Endothelial cell of umbilical vein (primary cell): ENCODE data around the gene MAGEA10.

Experiments used
- CTCF ChIP-seq, 2 donors: IDR thresholded peaks; 1 replicate in 1 of 2; 2 replicates in 1 of 2; pipeline ENCODE4 v1.5.1; 2011; ENCODE audit warnings: low read length in 2 of 2, mild to moderate bottlenecking in 2 of 2, moderate library complexity in 2 of 2, control low read depth in 1 of 2, inconsistent platforms in 1 of 2, low read depth in 1 of 2; ENCODE audit not compliant: insufficient read depth in 1 of 2; ENCODE audit errors: extremely low read depth in 1 of 2
- EZH2 ChIP-seq: IDR thresholded peaks from 2 replicates; pipeline ENCODE4 v1.6.1; 2012; ENCODE audit warnings: borderline replicate concordance, low read depth, mild to moderate bottlenecking, moderate library complexity, low read length, inconsistent platforms; ENCODE audit not compliant: severe bottlenecking
- FOS ChIP-seq: IDR thresholded peaks from 2 replicates; pipeline ENCODE4 v1.6.1; 2011; ENCODE audit warnings: mild to moderate bottlenecking, low read length, moderate library complexity, borderline replicate concordance; ENCODE audit not compliant: insufficient read depth
- GATA2 ChIP-seq: IDR thresholded peaks from 2 replicates; pipeline ENCODE4 v1.7.0; 2011; ENCODE audit warnings: low read depth, mild to moderate bottlenecking, moderate library complexity, mixed read lengths, low read length; ENCODE audit not compliant: insufficient read length, insufficient read depth
- JUN ChIP-seq: IDR thresholded peaks from 2 replicates; pipeline ENCODE4 v1.6.1; 2011; ENCODE audit warnings: borderline replicate concordance, low read depth; ENCODE audit not compliant: insufficient read length, insufficient read depth
- MAX ChIP-seq: IDR thresholded peaks from 2 replicates; pipeline ENCODE4 v1.6.1; 2011; ENCODE audit not compliant: insufficient read depth, insufficient read length
- MYC ChIP-seq: IDR thresholded peaks from one replicate; pipeline ENCODE4 v1.6.1; 2011; ENCODE audit warnings: mild to moderate bottlenecking, low read depth, low read length
- POLR2A ChIP-seq: IDR thresholded peaks from 2 replicates; pipeline ENCODE4 v1.6.1; 2012; ENCODE audit warnings: low read depth, mild to moderate bottlenecking, control low read depth, low read length
- POLR2AphosphoS5 ChIP-seq: IDR thresholded peaks from 2 replicates; pipeline ENCODE4 v1.6.1; 2012; ENCODE audit warnings: low read depth, mild to moderate bottlenecking, control low read depth, low read length, moderate library complexity; ENCODE audit not compliant: insufficient read depth

GRCh38 chrX:152149648-152150047, 11.3 kb upstream of the MAGEA10 start:
- TF ChIP-seq CTCF (IDR thresholded peaks at IDR 0.05; ENCODE audit: extremely low read depth in 1 of 2, insufficient read depth in 1 of 2, low read depth in 1 of 2, low read length in 2 of 2) = no peak
- no peak for TF ChIP-seq POLR2A
- TF ChIP-seq EZH2 = no peak
- TF ChIP-seq JUN = no peak
- TF ChIP-seq MAX = no peak
- no peak for TF ChIP-seq POLR2AphosphoS5
- no peak for TF ChIP-seq FOS
- no peak for TF ChIP-seq GATA2
- no peak for TF ChIP-seq MYC
